Stomach (tissue), 9 donors: ENCODE results near the gene DCLK2. TPM values are rescaled to one million over a fixed set of nuclear protein-coding genes. Genes with fewer than 3 reads are reported as not detected.

Experiments
- DNase-seq, 2 donors: peaks; one replicate each; pipeline versions ENCODE4 v3.0.0 to v3.0.0-alpha.2; 2013 to 2019
- H3K27ac ChIP-seq, 5 donors: fragments of 200-600 bp in 4 of 5; sonication (generic) in 4 of 5; one replicate each; pipeline ENCODE4 v1.5.1; 2013 to 2019; ENCODE audit warnings: mild to moderate bottlenecking in 1 of 5, moderate library complexity in 1 of 5
- H3K27me3 ChIP-seq, 3 donors: fragments of 200-600 bp; sonication (generic); one replicate each; pipeline ENCODE4 v1.5.1; 2017 to 2019; ENCODE audit warnings: mixed run types in 1 of 3
- H3K36me3 ChIP-seq, 4 donors: fragments of 200-600 bp; sonication (generic); 1 replicate in 3 of 4; 2 replicates in 1 of 4; pipeline ENCODE4 v1.5.1; 2016 to 2019
- H3K4me1 ChIP-seq, 4 donors: fragments of 200-600 bp; sonication (generic); one replicate each; pipeline ENCODE4 v1.5.1; 2016 to 2019
- H3K4me3 ChIP-seq, 4 donors: fragments of 200-600 bp; sonication (generic) in 3 of 4; one replicate each; pipeline ENCODE4 v1.5.1; 2016 to 2019; ENCODE audit warnings: mild to moderate bottlenecking in 1 of 4
- H3K9me3 ChIP-seq, 4 donors: fragments of 200-600 bp; sonication (generic); one replicate each; pipeline ENCODE4 v1.5.1; 2016 to 2019
- CTCF ChIP-seq, 7 experiments: fragments of 450-650 bp in 4 of 7; fragments of 200-600 bp in 3 of 7; sonication (generic) in 3 of 7; IDR thresholded peaks; one replicate each; pipeline ENCODE4 v1.5.1; 2016 to 2019; ENCODE audit warnings: antibody characterized with exemption in 7 of 7, control low read depth in 2 of 7, mild to moderate bottlenecking in 1 of 7
- EP300 ChIP-seq: sonication (generic); formaldehyde crosslinking; IDR thresholded peaks from one replicate; pipeline ENCODE4 v1.6.1; 2017; ENCODE audit warnings: antibody characterized with exemption
- POLR2A ChIP-seq, 4 donors: fragments of 450-650 bp; IDR thresholded peaks; one replicate each; pipeline ENCODE4 v1.6.1; 2016; ENCODE audit warnings: antibody characterized with exemption in 4 of 4, control low read depth in 2 of 4, mild to moderate bottlenecking in 1 of 4, moderate library complexity in 1 of 4
- POLR2AphosphoS5 ChIP-seq, 3 donors: sonication (generic); formaldehyde crosslinking; IDR thresholded peaks; one replicate each; pipeline ENCODE4 v1.6.1; 2016; ENCODE audit warnings: antibody characterized with exemption in 3 of 3
- WGBS, 5 donors: extraction: QIAGEN DNeasy Blood & Tissue Kit in 3 of 5; methylation state at CpG; one replicate each; pipeline versions ENCODE4 v1.1.5 to v1.1.7; 2013 to 2018; 5-methylcytosine and 5-hydroxymethylcytosine counted together
- intact Hi-C: fragments of 100-400 bp; cut with DNase I; formaldehyde crosslinking; loops from one replicate; pipeline ENCODE4 v1.15.1; 2023; ENCODE audit warnings: low total_unique reads
- polyA plus RNA-seq, 3 donors: library from polyadenylated mRNA; stranded (reverse); fragments of 200-250 nt; gene quantifications; one replicate each; pipeline ENCODE4 v1.2.3, GENCODE V29; 2013
- total RNA-seq, 5 donors: library from RNA; depleted of rRNA; stranded (reverse); fragments of >200 nt; gene quantifications; one replicate each; pipeline versions ENCODE4 v1.1.0 to v1.2.3, GENCODE V29; 2014 to 2016
- donor health status: healthy with polysubstance abuse.
- donor health status: Bipolar disorder and iron deficiency.
- donor health status: healthy.

The DCLK2 gene
- total and polyA plus RNA-seq, 8 donors: 0.61 to 16.3 (median 1.7) TPM

- intact Hi-C loops: no loop called here
- Histone ChIP-seq H3K27me3 (no peaks in the 10 kb centered on the region), H3K9me3 (no peaks in the 10 kb centered on the region), H3K4me1 (no peaks in the 10 kb centered on the region), H3K36me3 (peaks cover 0 to 10% (median 4%) of the 10 kb centered on the region in 4 donors), H3K27ac (no peak overlapping the region), H3K4me3 (no peak overlapping the region)
- TF ChIP-seq CTCF (IDR thresholded peaks at IDR 0.05): no peak
- TF ChIP-seq POLR2A (IDR thresholded peaks at IDR 0.05): no peak
- no peak for TF ChIP-seq POLR2AphosphoS5 (IDR thresholded peaks at IDR 0.05)
- no peak for TF ChIP-seq EP300
- no peak for DNase-seq
- WGBS, 5 donors: 14 to 37% (median 31%) methylated on average over 3 of the region's 3 CpGs
These were observed 166.4 kb downstream of the DCLK2 start for GRCh38 chr4:150244600-150244999.

- Histone ChIP-seq H3K36me3 (peaks cover 0 to 13% (median 6%) of the 10 kb centered on the region in 4 donors), H3K4me1 (peaks cover 0 to 7% (median 0%) of the 10 kb centered on the region in 4 donors), H3K4me3 (no peak overlapping the region), H3K27ac (no peak overlapping the region), H3K27me3 (no peaks in the 10 kb centered on the region), H3K9me3 (no peaks in the 10 kb centered on the region)
- DNase-seq: no peak
- intact Hi-C loops: no loop called here
- 91 to 94% (median 92%) methylated on average over 7 of the region's 7 CpGs for WGBS, 5 donors
- TF ChIP-seq CTCF (IDR thresholded peaks at IDR 0.05) (no peak), POLR2A (IDR thresholded peaks at IDR 0.05) (no peak), EP300 (no peak), POLR2AphosphoS5 (IDR thresholded peaks at IDR 0.05) (no peak)
These were observed 168.9 kb downstream of the DCLK2 start for GRCh38 chr4:150247184-150247583.

GRCh38 chr4:150248181-150248580 is 169.9 kb downstream of the DCLK2 start:
- WGBS, 5 donors: 58 to 78% (median 72%) methylated on average over 4 of the region's 4 CpGs
- peaks cover 0 to 7% (median 0%) of the 10 kb centered on the region in 4 donors for H3K4me1 ChIP-seq
- H3K4me3 ChIP-seq: no peak overlapping the region
- peaks cover 0 to 13% (median 6%) of the 10 kb centered on the region in 4 donors for H3K36me3 ChIP-seq
- no peaks in the 10 kb centered on the region for H3K9me3 ChIP-seq
- DNase-seq: no peak
- no peak for TF ChIP-seq POLR2AphosphoS5 (IDR thresholded peaks at IDR 0.05)
- no peak for TF ChIP-seq CTCF (IDR thresholded peaks at IDR 0.05)
- TF ChIP-seq POLR2A (IDR thresholded peaks at IDR 0.05): no peak
- TF ChIP-seq EP300: no peak
- intact Hi-C loops: no loop called here
- H3K27ac ChIP-seq: no peak overlapping the region
- H3K27me3 ChIP-seq: no peaks in the 10 kb centered on the region

- H3K27me3 ChIP-seq: no peaks in the 10 kb centered on the region
- no peak for DNase-seq
- intact Hi-C loops: no loop called here
- H3K36me3 ChIP-seq: peaks cover 0 to 26% (median 9%) of the 10 kb centered on the region in 4 donors
- H3K4me1 ChIP-seq: peaks cover 0 to 7% (median 0%) of the 10 kb centered on the region in 4 donors
- no peaks in the 10 kb centered on the region for H3K9me3 ChIP-seq
- WGBS, 5 donors: 88 to 92% (median 92%) methylated on average over 9 of the region's 9 CpGs
- no peak for TF ChIP-seq POLR2AphosphoS5 (IDR thresholded peaks at IDR 0.05)
- TF ChIP-seq EP300: no peak
- no peak for TF ChIP-seq CTCF (IDR thresholded peaks at IDR 0.05)
- no peak for TF ChIP-seq POLR2A (IDR thresholded peaks at IDR 0.05)
- no peak overlapping the region for H3K27ac ChIP-seq
- no peak overlapping the region for H3K4me3 ChIP-seq
These were observed 172.2 kb downstream of the DCLK2 start for GRCh38 chr4:150250293-150250997.
